ENCODE results near the gene SLC22A17.

SLC22A17 gene

GRCh38 chr14:23320584-23321571, 31.8 kb downstream of the SLC22A17 start, which contains the start of gene PABPN1:
PABPN1 (plus strand) TSS chr14:23321457; CDS start chr14:23321470, 13 bp downstream.
- Histone ChIP-seq H3K27ac (ENCODE audit: low read length) (peak within 1 kb of the TSS; percentile 98), H3K27me3 (ENCODE audit: control insufficient read depth in 1 of 2, insufficient read depth in 2 of 2, low read length in 2 of 2) (no peaks in the 10 kb centered on the region), H3K4me1 (ENCODE audit: control insufficient read depth, insufficient read depth, low read length) (peaks cover 22% of the 10 kb centered on the region), H3K36me3 (ENCODE audit: control insufficient read depth in 2 of 2, insufficient read depth in 2 of 2, low read length in 2 of 2) (peaks cover 17 to 21% of the 10 kb centered on the region in 2 donors), H3K9me3 (ENCODE audit: control insufficient read depth in 2 of 2, low read length in 2 of 2) (no peaks in the 10 kb centered on the region), H3K4me3 (ENCODE audit: low read length in 2 of 2) (peak within 1 kb of the TSS; percentile 86 to 92), H3K9ac (ENCODE audit: low read length in 2 of 2) (peak within 1 kb of the TSS; percentile 90 to 93)

- H3K36me3 ChIP-seq (ENCODE audit: control insufficient read depth in 2 of 2, insufficient read depth in 2 of 2, low read length in 2 of 2), result peaks cover 17 to 20% of the 10 kb centered on the region in 2 donors
- peaks cover 22% of the 10 kb centered on the region for H3K4me1 ChIP-seq (ENCODE audit: control insufficient read depth, insufficient read depth, low read length)
- H3K9ac ChIP-seq (ENCODE audit: low read length in 2 of 2), result peak overlapping the region; percentile 39 to 90
- H3K27me3 ChIP-seq (ENCODE audit: control insufficient read depth in 1 of 2, insufficient read depth in 2 of 2, low read length in 2 of 2), result no peaks in the 10 kb centered on the region
- H3K9me3 ChIP-seq (ENCODE audit: control insufficient read depth in 2 of 2, low read length in 2 of 2), result no peaks in the 10 kb centered on the region
- H3K4me3 ChIP-seq (ENCODE audit: low read length in 2 of 2), result peak overlapping the region; percentile 48 to 80
- peak overlapping the region; percentile 98 for H3K27ac ChIP-seq (ENCODE audit: low read length)
Measured at GRCh38 chr14:23319746-23320583, 32.7 kb downstream of the SLC22A17 start.

GRCh38 chr14:23316300-23316699, 36.4 kb downstream of the SLC22A17 start:
- H3K27ac ChIP-seq (ENCODE audit: low read length), result no peak overlapping the region
- no peak overlapping the region for H3K4me3 ChIP-seq (ENCODE audit: low read length in 2 of 2)
- H3K36me3 ChIP-seq (ENCODE audit: control insufficient read depth in 2 of 2, insufficient read depth in 2 of 2, low read length in 2 of 2), result no peaks in the 10 kb centered on the region
- peaks cover 9% of the 10 kb centered on the region for H3K4me1 ChIP-seq (ENCODE audit: control insufficient read depth, insufficient read depth, low read length)
- no peak overlapping the region for H3K9ac ChIP-seq (ENCODE audit: low read length in 2 of 2)
- no peaks in the 10 kb centered on the region for H3K9me3 ChIP-seq (ENCODE audit: control insufficient read depth in 2 of 2, low read length in 2 of 2)
- no peaks in the 10 kb centered on the region for H3K27me3 ChIP-seq (ENCODE audit: control insufficient read depth in 1 of 2, insufficient read depth in 2 of 2, low read length in 2 of 2)

- peaks cover 37% of the 10 kb centered on the region for H3K4me1 ChIP-seq (ENCODE audit: control insufficient read depth, insufficient read depth, low read length)
- H3K36me3 ChIP-seq (ENCODE audit: control insufficient read depth in 2 of 2, insufficient read depth in 2 of 2, low read length in 2 of 2), result peaks cover 20 to 27% of the 10 kb centered on the region in 2 donors
- H3K9ac ChIP-seq (ENCODE audit: low read length in 2 of 2), result no peak overlapping the region
Measured at GRCh38 chr14:23310546-23310945, 42.1 kb downstream of the SLC22A17 start.

GRCh38 chr14:23308721-23309445, 43.8 kb downstream of the SLC22A17 start:
- Histone ChIP-seq H3K27ac (ENCODE audit: low read length) (no peak overlapping the region), H3K9me3 (ENCODE audit: control insufficient read depth in 2 of 2, low read length in 2 of 2) (no peaks in the 10 kb centered on the region), H3K4me3 (ENCODE audit: low read length in 2 of 2) (peak overlapping the region in 1 of 2 donors; percentile 40), H3K9ac (ENCODE audit: low read length in 2 of 2) (peak overlapping the region in 1 of 2 donors; percentile 38), H3K4me1 (ENCODE audit: control insufficient read depth, insufficient read depth, low read length) (peaks cover 38% of the 10 kb centered on the region), H3K27me3 (ENCODE audit: control insufficient read depth in 1 of 2, insufficient read depth in 2 of 2, low read length in 2 of 2) (no peaks in the 10 kb centered on the region), H3K36me3 (ENCODE audit: control insufficient read depth in 2 of 2, insufficient read depth in 2 of 2, low read length in 2 of 2) (peaks cover 20 to 27% of the 10 kb centered on the region in 2 donors)

More at GRCh38 chr14:23310546-23310945, 42.1 kb downstream of the SLC22A17 start:
- H3K9me3 ChIP-seq (ENCODE audit: control insufficient read depth in 2 of 2, low read length in 2 of 2), result no peaks in the 10 kb centered on the region
- no peaks in the 10 kb centered on the region for H3K27me3 ChIP-seq (ENCODE audit: control insufficient read depth in 1 of 2, insufficient read depth in 2 of 2, low read length in 2 of 2)
- no peak overlapping the region for H3K27ac ChIP-seq (ENCODE audit: low read length)
- H3K4me3 ChIP-seq (ENCODE audit: low read length in 2 of 2), result no peak overlapping the region

- H3K4me3 ChIP-seq (ENCODE audit: low read length in 2 of 2), result peak overlapping the region; percentile 94 to 97
- no peaks in the 10 kb centered on the region for H3K27me3 ChIP-seq (ENCODE audit: control insufficient read depth in 1 of 2, insufficient read depth in 2 of 2, low read length in 2 of 2)
- H3K9ac ChIP-seq (ENCODE audit: low read length in 2 of 2), result peak overlapping the region; percentile 94 to 97
- H3K27ac ChIP-seq (ENCODE audit: low read length), result peak overlapping the region; percentile 88
- peaks cover 20 to 27% of the 10 kb centered on the region in 2 donors for H3K36me3 ChIP-seq (ENCODE audit: control insufficient read depth in 2 of 2, insufficient read depth in 2 of 2, low read length in 2 of 2)
- H3K9me3 ChIP-seq (ENCODE audit: control insufficient read depth in 2 of 2, low read length in 2 of 2), result no peaks in the 10 kb centered on the region
- H3K4me1 ChIP-seq (ENCODE audit: control insufficient read depth, insufficient read depth, low read length), result peaks cover 42% of the 10 kb centered on the region
Measured at GRCh38 chr14:23307687-23308644, 44.7 kb downstream of the SLC22A17 start.

- peak overlapping the region; percentile 94 to 97 for H3K9ac ChIP-seq (ENCODE audit: low read length in 2 of 2)
- H3K27me3 ChIP-seq (ENCODE audit: control insufficient read depth in 1 of 2, insufficient read depth in 2 of 2, low read length in 2 of 2), result no peaks in the 10 kb centered on the region
- no peaks in the 10 kb centered on the region for H3K9me3 ChIP-seq (ENCODE audit: control insufficient read depth in 2 of 2, low read length in 2 of 2)
- peaks cover 47% of the 10 kb centered on the region for H3K4me1 ChIP-seq (ENCODE audit: control insufficient read depth, insufficient read depth, low read length)
- H3K4me3 ChIP-seq (ENCODE audit: low read length in 2 of 2), result peak overlapping the region; percentile 94 to 97
- H3K27ac ChIP-seq (ENCODE audit: low read length), result peak overlapping the region; percentile 88
- H3K36me3 ChIP-seq (ENCODE audit: control insufficient read depth in 2 of 2, insufficient read depth in 2 of 2, low read length in 2 of 2), result peaks cover 20 to 27% of the 10 kb centered on the region in 2 donors
Measured at GRCh38 chr14:23307146-23307530, 45.5 kb downstream of the SLC22A17 start.

GRCh38 chr14:23306412-23307145, 46.1 kb downstream of the SLC22A17 start, which contains the start of gene BCL2L2:
BCL2L2 (plus strand) TSS chr14:23306833; CDS start chr14:23307768, 935 bp downstream.
- Histone ChIP-seq H3K9ac (ENCODE audit: low read length in 2 of 2) (peak within 1 kb of the TSS; percentile 94 to 97), H3K4me3 (ENCODE audit: low read length in 2 of 2) (peak within 1 kb of the TSS; percentile 94 to 97), H3K9me3 (ENCODE audit: control insufficient read depth in 2 of 2, low read length in 2 of 2) (no peaks in the 10 kb centered on the region), H3K36me3 (ENCODE audit: control insufficient read depth in 2 of 2, insufficient read depth in 2 of 2, low read length in 2 of 2) (peaks cover 20 to 27% of the 10 kb centered on the region in 2 donors), H3K27ac (ENCODE audit: low read length) (peak within 1 kb of the TSS; percentile 88), H3K4me1 (ENCODE audit: control insufficient read depth, insufficient read depth, low read length) (peaks cover 47% of the 10 kb centered on the region), H3K27me3 (ENCODE audit: control insufficient read depth in 1 of 2, insufficient read depth in 2 of 2, low read length in 2 of 2) (no peaks in the 10 kb centered on the region)

All from stomach smooth muscle (tissue), 2 donors.